Activated CD4-positive, CD25-positive, alpha-beta regulatory T cell treated with anti-CD3 and anti-CD28 coated beads, Interleukin-2, amount 50 U/mL, for 24 hours (primary cell): ENCODE data around the gene LPO.

Experiments used
- ATAC-seq, 2 donors: fragments of 150-1000 bp; cut with Tn5 transposase; one replicate each; pipeline ENCODE4 v1.10.0; 2021; ENCODE audit warnings: mild to moderate bottlenecking in 1 of 2, moderate library complexity in 1 of 2

Gene LPO

DNA sequence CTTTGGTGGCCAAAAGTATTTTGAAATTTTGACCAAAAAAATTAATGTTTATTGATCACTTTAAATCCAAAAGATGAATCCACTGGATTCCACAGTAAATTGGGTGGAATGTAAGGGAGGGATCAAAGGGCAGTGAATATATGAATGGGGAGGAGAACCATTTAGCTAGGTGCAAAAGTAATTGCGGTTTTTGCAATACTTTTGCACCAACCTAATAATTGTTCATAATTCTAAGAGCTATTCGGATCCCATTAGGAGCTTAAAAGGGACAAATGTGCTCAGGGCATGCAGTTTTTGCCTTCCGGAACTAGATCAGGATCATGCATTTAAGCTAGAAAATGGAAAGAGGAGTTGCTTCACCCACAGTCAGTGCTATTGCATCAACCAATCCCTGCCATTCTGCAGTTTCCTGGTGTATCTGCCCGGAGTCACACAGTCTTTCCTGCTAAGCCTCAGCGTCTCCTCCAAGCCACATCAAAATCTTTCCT, at the start of gene LPO:
LPO (plus strand) TSS at position 438 of the 488 bp plus-strand sequence. CDS start 4,396 bp downstream, outside the sequence.
- ATAC-seq = no peak

GRCh38 chr17:58189436-58190146, 48.8 kb upstream of the LPO start:
- no peak for ATAC-seq

DNA sequence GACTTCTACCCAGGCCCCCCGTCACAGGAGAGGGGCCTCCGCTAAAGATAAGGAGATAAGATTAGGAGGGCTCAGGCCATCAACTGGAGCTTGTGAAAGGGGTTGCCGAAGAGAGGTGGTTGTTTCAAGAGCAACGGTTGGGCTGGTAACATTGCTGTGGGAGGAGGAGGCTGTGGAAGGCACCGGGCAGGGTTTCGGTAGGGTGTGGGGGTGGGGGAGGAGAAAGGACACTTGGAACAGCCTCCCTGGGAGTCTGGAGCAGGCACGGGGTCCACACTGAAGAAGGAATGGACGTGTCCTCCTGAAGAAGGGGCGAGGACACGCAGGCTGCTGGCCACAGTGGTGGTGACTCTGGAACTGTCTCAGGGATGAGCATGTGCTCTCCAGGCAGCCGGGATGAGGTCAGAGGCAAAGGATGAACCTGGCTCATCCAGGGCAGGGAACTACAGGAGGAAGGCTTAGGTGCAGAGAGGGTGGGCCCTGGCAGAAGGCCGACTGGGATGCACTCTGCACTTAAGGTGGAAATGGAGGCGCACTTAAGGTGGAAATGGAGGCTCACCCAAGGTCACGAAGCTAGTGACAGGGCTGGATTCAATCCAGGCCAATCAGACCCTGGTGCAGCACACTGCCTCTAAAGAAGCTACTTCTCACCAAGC, 47.0 kb upstream of the LPO start:
- ATAC-seq = no peak

- ATAC-seq = no peak
Observed at GRCh38 chr17:58192612-58193011, 45.8 kb upstream of the LPO start, which contains the start of gene EPX. Gene EPX (plus strand): TSS chr17:58192726. CDS start chr17:58192847, 121 bp downstream.

DNA sequence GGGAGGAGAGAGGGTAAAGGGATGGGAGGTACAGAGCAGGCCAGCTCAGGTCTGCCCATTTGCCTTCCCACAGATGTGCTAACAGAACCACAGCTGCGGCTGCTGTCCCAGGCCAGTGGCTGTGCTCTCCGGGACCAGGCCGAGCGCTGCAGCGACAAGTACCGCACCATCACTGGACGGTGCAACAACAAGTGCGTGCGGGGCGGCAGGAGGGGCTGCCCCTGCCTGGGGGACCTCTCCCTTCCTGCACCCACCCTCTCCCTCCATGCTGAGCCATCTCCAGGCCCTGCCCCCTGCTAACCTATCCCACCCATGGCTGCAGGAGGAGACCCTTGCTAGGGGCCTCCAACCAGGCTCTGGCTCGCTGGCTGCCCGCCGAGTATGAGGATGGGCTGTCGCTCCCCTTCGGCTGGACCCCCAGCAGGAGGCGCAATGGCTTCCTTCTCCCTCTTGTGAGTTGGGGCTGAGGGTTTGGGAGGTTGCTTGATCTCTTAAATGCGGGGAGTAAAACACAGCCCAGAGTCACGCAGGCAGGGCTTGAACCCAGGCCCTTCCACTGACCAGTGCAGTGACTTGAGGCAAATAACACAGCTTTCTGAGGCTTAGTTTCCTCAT, 44.6 kb upstream of the LPO start:
- ATAC-seq = no peak

DNA sequence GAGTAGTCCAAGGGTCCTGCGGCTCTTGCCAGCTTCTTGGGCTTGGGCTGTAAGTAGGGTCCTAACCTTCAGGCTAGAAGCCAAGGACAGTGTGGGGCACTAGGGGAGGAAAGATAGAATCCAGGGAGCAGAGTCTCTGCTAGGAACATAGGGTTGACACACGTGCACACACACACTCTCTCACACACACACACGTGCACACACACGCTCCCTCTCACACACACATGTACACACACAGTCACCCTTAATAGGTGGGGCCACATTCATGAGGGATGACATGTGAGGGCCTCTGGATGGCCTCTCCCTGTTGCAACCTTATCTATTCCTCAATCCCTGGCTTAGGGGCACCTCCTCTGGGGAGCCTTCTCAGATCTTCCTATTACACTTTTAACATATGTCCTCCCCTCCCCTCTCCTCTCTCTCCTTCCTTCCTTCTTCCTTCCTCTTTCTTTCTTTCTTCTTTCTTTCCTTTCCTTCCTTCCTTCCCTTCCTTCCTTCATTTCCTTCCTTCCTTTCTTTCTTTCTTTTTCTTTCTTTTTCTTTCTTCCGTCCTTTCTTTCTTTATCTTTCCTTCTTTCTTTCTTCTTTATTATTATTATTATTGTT, 42.8 kb upstream of the LPO start:
- no peak for ATAC-seq

DNA sequence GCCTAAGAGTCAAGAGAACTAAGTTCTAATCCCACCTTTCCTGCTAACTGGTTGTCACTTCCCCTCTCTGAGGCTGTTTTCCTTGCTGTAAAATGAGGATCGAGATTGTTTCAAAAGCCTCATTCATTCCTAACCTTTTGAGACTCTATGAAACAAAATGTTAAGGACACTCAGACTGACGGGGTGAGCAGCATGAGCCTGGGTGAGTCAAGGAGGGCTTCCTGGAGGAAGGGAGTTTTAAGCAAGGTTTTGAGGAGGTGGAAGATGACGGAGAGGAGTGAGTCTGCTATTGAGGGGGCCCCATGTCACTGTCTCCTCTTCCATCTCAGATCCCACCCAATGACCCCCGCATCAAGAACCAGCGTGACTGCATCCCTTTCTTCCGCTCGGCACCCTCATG, 41.8 kb upstream of the LPO start:
- ATAC-seq = no peak

DNA sequence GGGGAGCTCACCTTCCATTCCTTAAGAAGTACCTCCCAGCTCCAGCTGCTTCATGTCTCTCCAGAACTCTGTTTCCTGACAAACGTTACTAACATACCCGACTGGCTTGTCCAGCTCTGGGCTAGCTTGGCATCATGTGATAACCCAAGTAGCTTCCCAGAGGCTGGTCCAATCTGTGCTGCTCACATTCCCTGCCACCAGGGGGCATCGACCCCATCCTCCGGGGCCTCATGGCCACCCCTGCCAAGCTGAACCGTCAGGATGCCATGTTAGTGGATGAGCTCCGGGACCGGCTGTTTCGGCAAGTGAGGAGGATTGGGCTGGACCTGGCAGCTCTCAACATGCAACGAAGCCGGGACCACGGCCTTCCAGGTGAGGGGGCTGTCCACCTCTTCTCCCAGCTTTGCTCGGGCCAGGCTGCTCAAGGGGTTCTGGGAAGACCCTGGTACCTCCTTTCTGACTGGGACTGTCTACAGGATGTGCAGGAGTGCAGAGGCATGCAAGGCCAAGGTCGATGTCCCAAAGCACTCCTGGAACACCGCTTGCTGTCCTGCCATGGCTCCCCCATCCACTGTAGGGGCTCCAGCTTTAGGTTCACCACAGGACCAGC, 38.3 kb upstream of the LPO start:
- peak; percentile 70 to 81 for ATAC-seq

GRCh38 chr17:58202859-58203258, 35.5 kb upstream of the LPO start:
- ATAC-seq = no peak

DNA sequence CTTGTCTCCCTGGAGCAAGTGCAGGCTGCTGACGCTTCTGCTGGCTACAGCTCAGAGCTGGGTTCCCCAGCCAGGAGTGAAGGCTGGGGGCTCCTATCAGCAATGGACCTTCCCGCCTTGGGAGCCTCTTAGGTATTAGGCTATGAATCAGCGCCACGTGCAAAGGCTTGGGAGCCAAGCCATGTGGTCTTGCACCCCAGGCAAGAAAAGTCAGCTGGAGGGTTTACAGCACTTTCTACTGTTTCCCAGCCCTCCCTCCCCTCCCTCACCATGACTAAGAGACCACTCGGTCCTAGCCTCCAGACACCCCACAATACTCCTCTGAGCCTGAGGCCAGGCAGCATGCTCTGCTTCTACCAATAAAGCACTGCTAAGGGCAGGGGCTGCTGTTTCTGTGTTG, 33.6 kb upstream of the LPO start:
- ATAC-seq = no peak

DNA sequence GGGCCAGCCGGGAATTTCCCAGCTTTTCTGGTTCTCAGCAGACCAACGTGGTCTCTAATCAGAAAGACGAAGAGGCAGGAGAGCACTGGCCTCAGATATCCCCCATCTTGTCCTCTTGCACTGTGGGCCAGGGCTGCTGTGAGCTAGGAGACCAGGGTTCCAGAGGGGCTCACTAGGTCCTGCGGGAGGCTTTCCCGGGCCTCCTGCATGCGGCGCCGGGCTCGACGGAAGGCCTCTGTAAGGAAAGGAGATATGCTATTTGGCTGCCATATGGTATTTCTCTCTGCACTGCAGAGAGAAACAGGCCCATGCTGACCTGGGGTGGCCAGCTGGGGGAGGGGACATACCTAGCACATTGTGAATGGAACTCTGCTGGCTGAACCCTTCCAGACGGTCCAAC, 32.4 kb upstream of the LPO start:
- ATAC-seq = no peak

GRCh38 chr17:58207451-58207850, 30.9 kb upstream of the LPO start:
- no peak for ATAC-seq

- ATAC-seq = no peak
Observed at GRCh38 chr17:58208344-58208743, 30.0 kb upstream of the LPO start.

GRCh38 chr17:58210922-58211321, 27.5 kb upstream of the LPO start:
- no peak for ATAC-seq

GRCh38 chr17:58215685-58216084, 22.7 kb upstream of the LPO start:
- ATAC-seq = no peak

GRCh38 chr17:58217766-58218165, 20.6 kb upstream of the LPO start:
- no peak for ATAC-seq

DNA sequence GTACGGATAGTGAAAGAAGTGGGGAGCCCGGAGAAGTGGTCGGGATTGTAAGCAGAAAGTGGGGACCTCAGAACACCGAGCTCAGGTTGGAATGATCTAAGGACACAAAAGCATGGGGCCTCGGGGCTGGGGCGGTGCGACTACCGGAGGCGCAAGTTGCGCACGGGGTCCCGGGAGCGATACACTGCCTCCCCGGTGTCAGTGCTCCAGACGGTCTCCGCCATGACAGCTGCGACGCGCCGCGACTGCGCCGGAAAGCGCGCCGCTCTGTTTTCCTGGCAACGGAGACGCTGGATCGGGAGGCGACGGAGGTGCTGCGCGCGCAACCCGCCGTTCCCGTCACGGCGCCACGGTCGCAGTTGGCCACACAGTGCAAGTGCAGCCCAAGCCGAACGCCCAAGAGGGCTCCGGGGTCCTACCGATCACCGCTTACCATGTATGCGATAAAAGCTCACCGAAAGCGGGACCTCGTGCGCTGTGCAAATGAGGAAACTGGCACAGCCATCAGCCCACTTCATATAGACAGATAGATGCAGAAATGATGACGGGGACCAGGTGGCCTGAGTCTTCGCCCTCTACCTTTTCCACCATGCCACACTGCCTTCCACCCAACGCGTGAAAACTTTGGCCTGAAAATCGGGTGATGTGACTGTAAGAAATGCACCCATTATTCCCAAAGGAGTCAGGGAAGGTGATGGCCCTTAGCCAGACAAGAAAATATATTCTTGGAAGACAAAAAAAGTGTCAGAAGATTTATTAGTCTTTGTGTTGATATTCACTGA, 19.2 kb upstream of the LPO start, which contains the start of gene MKS1:
MKS1 (minus strand) TSS at position 249 of the 782 bp plus-strand sequence; CDS start at position 224, 25 bp downstream.
- peak; percentile 98 for ATAC-seq

DNA sequence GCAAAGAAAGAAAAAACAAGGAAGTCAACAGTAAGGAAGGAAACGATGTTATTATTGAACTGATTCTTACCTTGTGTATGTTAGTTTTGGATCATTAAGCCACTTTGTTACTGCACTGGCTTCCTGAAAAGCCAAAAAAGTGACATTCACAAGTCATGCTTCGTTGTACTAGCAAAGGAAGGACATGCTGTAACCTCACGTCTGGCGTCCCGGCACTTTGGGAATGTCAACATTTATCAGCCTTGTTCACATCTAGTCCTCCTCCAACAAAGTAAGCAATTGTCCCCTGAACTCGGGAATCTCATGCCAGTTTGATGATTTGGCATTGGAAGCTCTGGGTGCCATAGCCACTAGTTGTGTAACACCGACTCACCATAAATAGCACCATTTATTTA, 18.6 kb upstream of the LPO start:
- no peak for ATAC-seq

DNA sequence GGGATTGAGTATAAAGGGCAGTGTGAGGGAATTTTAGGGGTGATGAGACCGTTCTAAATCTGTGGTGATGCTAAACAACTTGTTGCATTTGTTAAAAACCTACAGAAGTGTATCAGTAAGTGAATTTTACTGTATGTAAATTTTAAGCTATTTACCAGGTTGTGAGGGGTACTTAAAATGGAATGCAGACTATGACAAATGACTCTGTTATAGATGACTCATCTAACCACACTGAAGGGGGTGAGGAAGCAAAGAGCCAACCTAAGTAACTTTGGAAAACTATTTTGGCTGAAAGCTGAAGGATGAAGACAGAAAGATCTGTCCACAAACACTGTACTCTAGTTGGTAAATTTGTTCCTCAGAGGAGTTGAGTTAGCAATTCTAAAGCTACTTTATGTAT, 14.1 kb upstream of the LPO start:
- ATAC-seq = peak in 1 of 2 donors; percentile 51

GRCh38 chr17:58227733-58228132, 10.7 kb upstream of the LPO start:
- ATAC-seq = no peak

- ATAC-seq = no peak
Observed at GRCh38 chr17:58228679-58229078, 9.7 kb upstream of the LPO start.

DNA sequence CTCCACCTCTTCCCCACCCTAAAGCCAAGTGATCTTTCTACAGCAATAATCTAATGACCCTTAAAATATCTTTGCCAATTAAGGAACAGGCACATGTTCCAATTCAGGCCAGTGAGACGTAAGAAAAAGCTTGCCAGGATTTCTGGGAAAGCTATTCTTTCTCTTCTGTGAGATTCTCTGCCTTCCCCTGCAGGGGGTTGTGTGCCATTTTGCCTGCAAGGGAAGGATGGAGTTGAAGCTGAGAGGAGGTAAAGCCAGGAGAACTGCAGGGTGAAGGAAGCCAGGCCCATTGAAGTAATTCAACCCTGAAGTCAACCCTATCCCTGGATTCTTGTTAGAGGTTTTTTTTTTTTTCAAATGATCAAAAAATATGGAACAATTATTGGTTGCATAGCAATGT, 9.0 kb upstream of the LPO start:
- no peak for ATAC-seq
